A549 (cell line): Measurements from ENCODE around the gene VGF. TPM values are rescaled to one million over a fixed set of nuclear protein-coding genes. Genes with fewer than 3 reads are reported as not detected.

Source experiments
- ATAC-seq, 2 experiments: fragments of 200-7000 bp in 1 of 2; fragments of >200 bp in 1 of 2; cut with Nextera tagmentation in 1 of 2; cut with Tn5 transposase in 1 of 2; 3 replicates each; pipeline versions ENCODE4 v1.8.0 to v1.9.1; 2018 to 2020; ENCODE audit warnings: mild to moderate bottlenecking in 1 of 2, moderate library complexity in 1 of 2
- CTCF ChIA-PET: fragments of 300-600 bp; sonication (Branson Sonifier 250); formaldehyde crosslinking; extraction: SDS; loops from one replicate; lab custom pipeline; 2021; ENCODE audit warnings: antibody characterized with exemption, inconsistent platforms; lab: Yijun Ruan, JAX
- POLR2A ChIA-PET: fragments of 350-600 bp; formaldehyde crosslinking; extraction: SDS; loops from one replicate; lab custom pipeline; 2021; ENCODE audit warnings: antibody characterized with exemption, inconsistent platforms; lab: Yijun Ruan, JAX
- DNase-seq, 2 experiments: peaks; one replicate each; pipeline versions ENCODE4 v3.0.0 to v3.0.0-alpha.2; 2011 to 2016; ENCODE audit warnings: low read depth in 1 of 2, low spot score in 1 of 2
- FAIRE-seq: peaks from 2 replicates; lab custom pipeline; 2011; peaks lifted over from hg19 to GRCh38; lab: Jason Lieb, UNC
- H3K27ac ChIP-seq, 2 experiments: fragments of >200 bp; sonication (Bioruptor Twin); formaldehyde crosslinking; 3 replicates each; pipeline ENCODE4 v1.5.1; 2016 to 2017
- H3K4me1 ChIP-seq: fragments of >200 bp; sonication (Bioruptor Twin); formaldehyde crosslinking; 3 replicates; pipeline ENCODE4 v1.6.1; 2016
- H3K4me2 ChIP-seq: fragments of >200 bp; sonication (Bioruptor Twin); formaldehyde crosslinking; 3 replicates; pipeline ENCODE4 v1.6.1; 2016
- H3K4me3 ChIP-seq: fragments of >200 bp; sonication (Bioruptor Twin); formaldehyde crosslinking; 3 replicates; pipeline ENCODE4 v1.5.1; 2016
- H3K9me3 ChIP-seq: fragments of >200 bp; sonication (Bioruptor Twin); formaldehyde crosslinking; 3 replicates; pipeline ENCODE4 v1.6.1; 2016
- BHLHE40 ChIP-seq: IDR thresholded peaks from 2 replicates; pipeline ENCODE4 v1.6.1; 2012; ENCODE audit warnings: low read depth, low read length, inconsistent platforms
- CEBPB ChIP-seq, 2 experiments: fragments of >200 bp in 1 of 2; sonication (Bioruptor Twin) in 1 of 2; formaldehyde crosslinking in 1 of 2; IDR thresholded peaks; 2 replicates each; pipeline ENCODE4 v1.6.1; 2012 to 2016
- ELK1 ChIP-seq: fragments of 150-350 bp; IDR thresholded peaks from 2 replicates; pipeline ENCODE4 v1.6.1; 2014; ENCODE audit warnings: low read depth, mild to moderate bottlenecking, low read length
- EP300 ChIP-seq, 2 experiments: fragments of >200 bp; sonication (Bioruptor Twin); formaldehyde crosslinking; IDR thresholded peaks; 2 replicates in 1 of 2; 3 replicates in 1 of 2; pipeline ENCODE4 v1.6.1; 2016 to 2017
- JUN ChIP-seq, 2 experiments: fragments of >200 bp; sonication (Bioruptor Twin); formaldehyde crosslinking; IDR thresholded peaks; 2 replicates in 1 of 2; 3 replicates in 1 of 2; pipeline ENCODE4 v1.6.1; 2016 to 2017
- JUNB ChIP-seq: fragments of >200 bp; sonication (Bioruptor Twin); formaldehyde crosslinking; IDR thresholded peaks from 2 replicates; pipeline ENCODE4 v1.6.1; 2016
- KDM1A ChIP-seq: fragments of 200-600 bp; sonication (generic); IDR thresholded peaks from 2 replicates; pipeline ENCODE4 v1.6.1; 2016; ENCODE audit warnings: low read depth, mild to moderate bottlenecking
- KDM5A ChIP-seq: fragments of 200-600 bp; sonication (generic); IDR thresholded peaks from 2 replicates; pipeline ENCODE4 v1.6.1; 2016; ENCODE audit warnings: antibody characterized with exemption, mild to moderate bottlenecking
- MAFK ChIP-seq: fragments of 450-650 bp; IDR thresholded peaks from 2 replicates; pipeline ENCODE4 v1.6.1; 2014; ENCODE audit not compliant: partially characterized antibody
- NFE2L2 ChIP-seq: fragments of 150-350 bp; conservative IDR thresholded peaks from 2 replicates; pipeline ENCODE4 v1.6.1; 2014; ENCODE audit warnings: low read length
- NPAS2 ChIP-seq: fragments of 250-450 bp; sonication (Bioruptor Pico); IDR thresholded peaks from 2 replicates; pipeline ENCODE4 v1.8.0; 2022; ENCODE audit warnings: mild to moderate bottlenecking, moderate library complexity, borderline replicate concordance
- PBX3 ChIP-seq: IDR thresholded peaks from 2 replicates; pipeline ENCODE4 v1.6.1; 2012
- POLR2AphosphoS2 ChIP-seq: conservative IDR thresholded peaks from 2 replicates; pipeline ENCODE4 v1.6.1; 2012; ENCODE audit warnings: low read length, improper control_type of control experiment, inconsistent platforms
- RNF2 ChIP-seq: fragments of 200-600 bp; sonication (generic); IDR thresholded peaks from 2 replicates; pipeline ENCODE4 v1.6.1; 2016; ENCODE audit warnings: low read depth, mild to moderate bottlenecking, antibody characterized with exemption, moderate library complexity, borderline replicate concordance
- SMC3 ChIP-seq: fragments of >200 bp; sonication (Bioruptor Twin); formaldehyde crosslinking; IDR thresholded peaks from 3 replicates; pipeline ENCODE4 v1.6.1; 2018; ENCODE audit warnings: inconsistent platforms
- ZC3H11A ChIP-seq: fragments of 450-650 bp; IDR thresholded peaks from 2 replicates; pipeline ENCODE4 v1.6.1; 2014; ENCODE audit warnings: antibody characterized with exemption, mild to moderate bottlenecking
- ZNF302 ChIP-seq: fragments of 250-450 bp; sonication (Bioruptor Pico); IDR thresholded peaks from 2 replicates; pipeline ENCODE4 v1.9.0; 2021; ENCODE audit warnings: inconsistent platforms, mild to moderate bottlenecking, moderate library complexity
- WGBS: methylation state at CpG from one replicate; pipeline ENCODE4 v1.1.6; 2017; ENCODE audit errors: missing lambda C conversion rate; 5-methylcytosine and 5-hydroxymethylcytosine counted together
- polyA plus RNA-seq, 4 experiments: library from polyadenylated mRNA; depleted of rRNA in 3 of 4; stranded (reverse); fragments of >200 nt; fragmentation: RNase III in 1 of 4; extraction: RNeasy Plus Mini Kit Qiagen cat#74134 plus additional on column Dnase treatment in 1 of 4; gene quantifications; 2 replicates in 3 of 4; 3 replicates in 1 of 4; pipeline ENCODE4 v1.2.3, GENCODE V29; 2011 to 2017
- TF ChIP-seq, protein P1 (sequence below): IDR thresholded peaks from 2 replicates; pipeline ENCODE4 v1.6.1; 2012
- TF ChIP-seq, protein P2 (sequence below): fragments of 250-450 bp; sonication (Bioruptor Pico); IDR thresholded peaks from 2 replicates; pipeline ENCODE4 v1.5.0; 2021; ENCODE audit warnings: mild to moderate bottlenecking, moderate library complexity, borderline replicate concordance
- TF ChIP-seq, protein P3 (sequence below): IDR thresholded peaks from 2 replicates; pipeline ENCODE4 v1.6.1; 2012; ENCODE audit warnings: low read depth, borderline replicate concordance

VGF gene
- polyA plus RNA-seq, 2 of the 4 experiments (the other 2 are of a cell fraction), result 0.16 to 2.7 TPM

DNA sequence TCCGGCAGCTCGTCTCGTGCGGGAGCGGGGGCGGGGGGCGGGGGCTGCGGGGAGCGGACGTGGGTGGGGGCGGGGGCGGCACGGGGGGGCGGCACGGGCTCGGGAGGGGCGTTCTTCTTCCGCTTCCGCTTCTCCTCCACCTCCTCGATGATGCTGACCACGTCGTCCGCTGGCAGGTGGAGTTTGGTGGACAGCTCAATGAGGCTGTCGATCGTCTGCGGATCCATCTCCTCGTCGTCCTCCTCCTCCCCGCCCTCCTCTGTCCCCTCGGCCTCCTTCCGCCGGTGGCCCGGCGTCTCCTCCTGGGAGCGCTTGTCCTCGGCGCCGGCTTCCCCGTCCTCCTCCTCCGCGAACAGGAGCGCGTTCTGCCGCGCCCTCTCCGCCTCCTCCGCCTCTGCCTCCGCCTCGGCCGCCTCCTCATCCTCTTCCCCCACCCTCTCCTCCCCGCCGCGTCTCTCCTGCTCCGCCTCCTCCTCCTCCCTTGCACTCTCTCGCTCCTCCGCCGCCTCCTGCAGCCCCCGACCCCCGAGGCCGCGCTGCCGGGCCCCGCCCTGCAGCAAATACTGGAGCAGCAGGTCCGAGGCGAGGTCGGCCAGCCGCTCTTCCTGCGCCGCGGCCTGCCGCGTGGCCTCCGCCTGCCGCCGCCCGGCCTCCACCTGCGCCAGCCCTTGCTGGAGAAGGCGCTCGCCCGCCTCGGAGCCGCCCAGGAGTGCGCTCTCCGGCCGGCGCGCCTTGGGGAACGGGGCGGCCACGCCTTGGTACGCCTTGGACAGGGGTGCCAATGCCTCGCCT, 1.9 kb downstream of the VGF start:
- peak overlapping the region; percentile 98 for H3K4me2 ChIP-seq
- H3K9me3 ChIP-seq, result no peaks in the 10 kb centered on the region
- ChIA-PET CTCF (interaction anchor here (1.2 to 16.1 kb wide), 2 partner anchors 16 to 22 kb away, joined by 4 to 235 read pairs; no protein-coding TSS in a partner anchor), POLR2A (interaction anchor here (0.6 to 2.4 kb wide), 4 partner anchors 10 to 19 kb away, joined by 3 to 16 read pairs (median 6); no protein-coding TSS in a partner anchor)
- FAIRE-seq (no peak), DNase-seq (peak in 1 of 2 experiments; percentile 67), ATAC-seq (peak; percentile 14 to 27; a peak in 5 of 6 replicates)
- H3K4me1 ChIP-seq, result peaks cover 83% of the 10 kb centered on the region
- peak overlapping the region; percentile 74 to 83 for H3K27ac ChIP-seq
- no peak for TF ChIP-seq EP300 (IDR thresholded peaks at IDR 0.05)
- no peak for TF ChIP-seq KDM5A
- TF ChIP-seq ELK1, result no peak
- no peak for TF ChIP-seq JUNB
- 0 out of 2 replicates have a peak, but pooled peaks have one; percentile 18 for TF ChIP-seq PBX3
- peak in 1 of 2 experiments; percentile 62; a peak in 3 of 5 replicates for TF ChIP-seq JUN (IDR thresholded peaks at IDR 0.05)
- no peak for TF ChIP-seq BHLHE40
- TF ChIP-seq KDM1A, result no peak
- WGBS, result 1% methylated on average over 30 of the region's 92 CpGs
- peak overlapping the region; percentile 54 for H3K4me3 ChIP-seq

DNA sequence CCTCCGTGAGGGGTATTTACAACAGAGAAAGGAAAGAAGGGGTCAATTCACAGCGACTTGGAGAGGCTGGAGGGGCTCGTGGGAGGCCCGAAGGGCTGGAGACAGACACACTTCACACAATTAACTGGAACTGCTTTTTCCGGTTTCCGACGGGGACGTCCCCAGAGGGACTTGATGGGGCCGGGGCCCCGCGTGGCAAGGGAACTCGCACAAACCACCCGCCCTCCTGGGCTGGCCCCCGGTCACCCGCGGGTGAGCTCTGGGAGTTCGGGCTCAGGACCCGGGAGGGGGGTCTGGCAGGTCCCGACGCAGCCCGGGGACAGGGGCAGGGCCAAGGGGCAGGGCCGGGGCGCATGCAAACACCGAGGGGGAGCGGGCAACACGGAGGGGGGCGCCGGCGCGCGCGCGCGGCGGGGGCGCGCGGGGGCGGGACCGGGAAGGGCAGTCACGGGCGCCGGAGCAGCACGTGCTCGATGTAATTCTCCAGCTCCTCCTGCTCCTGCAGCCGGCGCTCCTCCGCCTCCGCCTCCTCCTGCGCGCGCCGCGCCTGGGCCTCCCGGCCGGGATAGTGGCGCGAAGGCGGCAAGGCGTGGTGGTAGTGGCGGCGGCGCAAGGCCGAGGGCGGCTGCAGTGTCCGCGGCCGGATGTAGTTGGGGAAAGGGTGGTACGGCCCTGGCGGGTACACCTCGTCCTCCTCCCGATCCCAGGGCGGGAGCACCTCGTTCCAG, 2.7 kb downstream of the VGF start:
- peak overlapping the region; percentile 74 to 83 for H3K27ac ChIP-seq
- TF ChIP-seq NPAS2 (CRISPR knock-in tag) (no peak), CEBPB (IDR thresholded peaks at IDR 0.05) (no peak), POLR2AphosphoS2 (no peak), SMC3 (no peak), RNF2 (peak; percentile 44; the same call in 1 of the 2 replicates), JUN (IDR thresholded peaks at IDR 0.05) (no peak; a peak in 1 of 5 replicates), JUNB (no peak), BHLHE40 (peak; percentile 47), MAFK (no peak), NFE2L2 (no peak), ZC3H11A (no peak), ZNF302 (CRISPR knock-in tag) (no peak)
- TF ChIP-seq, protein P1, sequence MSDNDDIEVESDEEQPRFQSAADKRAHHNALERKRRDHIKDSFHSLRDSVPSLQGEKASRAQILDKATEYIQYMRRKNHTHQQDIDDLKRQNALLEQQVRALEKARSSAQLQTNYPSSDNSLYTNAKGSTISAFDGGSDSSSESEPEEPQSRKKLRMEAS, result peak; percentile 88
- TF ChIP-seq, protein P2, sequence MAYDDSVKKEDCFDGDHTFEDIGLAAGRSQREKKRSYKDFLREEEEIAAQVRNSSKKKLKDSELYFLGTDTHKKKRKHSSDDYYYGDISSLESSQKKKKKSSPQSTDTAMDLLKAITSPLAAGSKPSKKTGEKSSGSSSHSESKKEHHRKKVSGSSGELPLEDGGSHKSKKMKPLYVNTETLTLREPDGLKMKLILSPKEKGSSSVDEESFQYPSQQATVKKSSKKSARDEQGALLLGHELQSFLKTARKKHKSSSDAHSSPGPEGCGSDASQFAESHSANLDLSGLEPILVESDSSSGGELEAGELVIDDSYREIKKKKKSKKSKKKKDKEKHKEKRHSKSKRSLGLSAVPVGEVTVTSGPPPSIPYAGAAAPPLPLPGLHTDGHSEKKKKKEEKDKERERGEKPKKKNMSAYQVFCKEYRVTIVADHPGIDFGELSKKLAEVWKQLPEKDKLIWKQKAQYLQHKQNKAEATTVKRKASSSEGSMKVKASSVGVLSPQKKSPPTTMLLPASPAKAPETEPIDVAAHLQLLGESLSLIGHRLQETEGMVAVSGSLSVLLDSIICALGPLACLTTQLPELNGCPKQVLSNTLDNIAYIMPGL (CRISPR knock-in tag), result no peak
- TF ChIP-seq, protein P3, sequence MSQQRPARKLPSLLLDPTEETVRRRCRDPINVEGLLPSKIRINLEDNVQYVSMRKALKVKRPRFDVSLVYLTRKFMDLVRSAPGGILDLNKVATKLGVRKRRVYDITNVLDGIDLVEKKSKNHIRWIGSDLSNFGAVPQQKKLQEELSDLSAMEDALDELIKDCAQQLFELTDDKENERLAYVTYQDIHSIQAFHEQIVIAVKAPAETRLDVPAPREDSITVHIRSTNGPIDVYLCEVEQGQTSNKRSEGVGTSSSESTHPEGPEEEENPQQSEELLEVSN, result peak; percentile 94
- peak; percentile 4 to 12; a peak in 3 of 6 replicates for ATAC-seq
- POLR2A ChIA-PET, result interaction anchor here (1.0 to 1.4 kb wide), 2 partner anchors 11 to 20 kb away, joined by 3 to 4 read pairs; no protein-coding TSS in a partner anchor
- peaks cover 75% of the 10 kb centered on the region for H3K4me1 ChIP-seq
- H3K9me3 ChIP-seq, result no peaks in the 10 kb centered on the region
- H3K4me2 ChIP-seq, result peak overlapping the region; percentile 98
- FAIRE-seq, result no peak
- DNase-seq, result peak in 1 of 2 experiments; percentile 70
- CTCF ChIA-PET, result interaction anchor here (1.2 to 16.1 kb wide), 5 partner anchors 8 to 120 kb away, joined by 3 to 235 read pairs (median 8); no protein-coding TSS in a partner anchor
- 67% methylated on average over 17 of the region's 74 CpGs for WGBS
- H3K4me3 ChIP-seq, result peak overlapping the region; percentile 54
